GM12873 (cell line): ENCODE data around the gene CPSF3.

ENCODE experiments used
- CTCF ChIP-seq: IDR thresholded peaks from 2 replicates; pipeline ENCODE4 v1.5.1; 2012; ENCODE audit warnings: low read depth, mild to moderate bottlenecking, moderate library complexity, low read length, control low read depth; ENCODE audit not compliant: insufficient read depth; ENCODE audit errors: missing control alignments

The CPSF3 gene

GRCh38 chr2:9440058-9440727, 16.7 kb downstream of the CPSF3 start:
- TF ChIP-seq CTCF: no peak

DNA sequence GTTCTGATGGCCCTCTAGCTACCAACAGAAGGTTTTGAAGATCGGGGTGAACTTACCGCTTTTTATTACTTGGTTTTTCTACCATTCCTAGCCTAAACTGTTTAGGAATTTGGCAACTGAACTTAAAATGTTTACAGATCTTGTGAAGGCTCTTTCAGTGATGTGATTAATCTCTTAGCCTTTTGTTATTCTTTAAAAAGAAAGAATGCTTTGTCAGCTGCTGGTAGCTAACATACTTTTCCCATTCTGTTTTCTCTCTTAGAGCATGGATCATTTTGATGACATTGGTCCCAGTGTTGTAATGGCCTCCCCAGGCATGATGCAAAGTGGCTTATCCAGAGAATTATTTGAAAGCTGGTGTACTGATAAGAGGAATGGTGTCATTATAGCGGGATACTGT, 18.1 kb downstream of the CPSF3 start:
- no peak for TF ChIP-seq CTCF

GRCh38 chr2:9443526-9443925, 20.1 kb downstream of the CPSF3 start:
- no peak for TF ChIP-seq CTCF

- no peak for TF ChIP-seq CTCF
Observed at GRCh38 chr2:9445089-9445488, 21.6 kb downstream of the CPSF3 start.

- no peak for TF ChIP-seq CTCF
Observed at GRCh38 chr2:9451231-9451630, 27.8 kb downstream of the CPSF3 start.

DNA sequence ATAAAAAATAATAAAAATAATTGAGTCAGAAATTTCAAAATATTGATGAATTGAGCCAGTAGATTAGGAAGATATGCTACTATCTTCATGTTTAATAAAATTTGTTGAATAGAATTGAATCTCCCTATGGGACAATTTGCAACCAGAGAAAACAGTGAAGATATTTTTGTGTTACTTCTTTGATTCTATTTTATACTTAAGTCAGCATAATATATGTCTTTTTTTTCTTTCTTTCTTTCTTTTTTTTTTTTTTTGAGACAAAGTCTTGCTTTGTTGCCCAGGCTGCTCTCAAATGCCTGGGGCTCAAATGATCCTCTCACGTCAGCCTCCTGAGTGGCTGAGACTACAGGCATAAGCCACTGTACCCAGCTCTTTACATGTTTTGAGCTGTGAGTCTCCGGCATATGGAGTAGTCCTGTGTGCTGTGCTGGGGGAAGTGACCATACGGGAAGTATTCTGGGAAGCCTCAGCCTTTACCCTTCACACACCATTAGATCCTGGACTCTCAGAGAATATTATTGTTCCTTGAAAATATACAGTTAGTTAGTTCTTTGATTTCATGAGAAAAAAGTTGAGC, 37.1 kb downstream of the CPSF3 start:
- TF ChIP-seq CTCF: no peak

GRCh38 chr2:9461079-9461478, 37.6 kb downstream of the CPSF3 start:
- no peak for TF ChIP-seq CTCF

DNA sequence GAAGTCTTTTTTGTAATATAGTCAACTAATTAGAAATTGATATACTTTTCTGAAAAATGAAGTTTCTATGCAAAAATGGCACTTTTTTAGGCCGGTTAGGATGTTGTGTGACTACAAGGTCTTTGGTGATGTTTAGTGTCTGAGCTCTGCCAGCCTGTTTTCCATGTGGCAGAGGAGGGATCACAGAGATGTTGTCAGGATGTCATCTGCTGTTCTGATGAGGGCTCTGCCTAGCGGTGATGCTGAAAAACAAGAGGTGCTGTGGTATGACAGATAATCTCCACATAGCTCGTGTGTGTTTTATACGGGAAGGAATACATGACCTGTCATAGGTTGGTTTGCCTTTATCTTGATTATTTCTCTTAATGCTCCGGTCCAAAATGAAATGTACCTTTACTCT, 38.9 kb downstream of the CPSF3 start:
- TF ChIP-seq CTCF: no peak
